HUES64 (cell line): Measurements from ENCODE around the gene FANCC.

Source experiments
- H3K27ac ChIP-seq: 2 replicates; pipeline ENCODE4 v1.7.0; 2013; ENCODE audit warnings: low read depth, low read length, inconsistent platforms
- H3K27me3 ChIP-seq: 2 replicates; pipeline ENCODE4 v1.6.1; 2013; ENCODE audit warnings: mild to moderate bottlenecking, low read length; ENCODE audit not compliant: insufficient read depth
- H3K36me3 ChIP-seq: 2 replicates; pipeline ENCODE4 v1.6.1; 2013; ENCODE audit warnings: mild to moderate bottlenecking, low read length; ENCODE audit not compliant: insufficient read depth
- H3K4me1 ChIP-seq: 2 replicates; pipeline ENCODE4 v1.6.1; 2013; ENCODE audit warnings: mild to moderate bottlenecking, low read length, moderate library complexity; ENCODE audit not compliant: insufficient read depth
- H3K4me3 ChIP-seq: 2 replicates; pipeline ENCODE4 v1.5.1; 2013; ENCODE audit warnings: mild to moderate bottlenecking, low read length, moderate library complexity
- H3K9ac ChIP-seq: 2 replicates; pipeline ENCODE4 v1.6.1; 2013; ENCODE audit warnings: mild to moderate bottlenecking, low read depth, low read length
- H3K9me3 ChIP-seq: 2 replicates; pipeline ENCODE4 v1.6.1; 2013; ENCODE audit warnings: low read depth, low read length; ENCODE audit not compliant: insufficient read depth
- WGBS: fragments of 150-250, 120-280 bp; methylation state at CpG from one replicate; pipeline ENCODE4 v1.1.7; 2013; ENCODE audit warnings: missing lambda C conversion rate; 5-methylcytosine and 5-hydroxymethylcytosine counted together

FANCC gene

DNA sequence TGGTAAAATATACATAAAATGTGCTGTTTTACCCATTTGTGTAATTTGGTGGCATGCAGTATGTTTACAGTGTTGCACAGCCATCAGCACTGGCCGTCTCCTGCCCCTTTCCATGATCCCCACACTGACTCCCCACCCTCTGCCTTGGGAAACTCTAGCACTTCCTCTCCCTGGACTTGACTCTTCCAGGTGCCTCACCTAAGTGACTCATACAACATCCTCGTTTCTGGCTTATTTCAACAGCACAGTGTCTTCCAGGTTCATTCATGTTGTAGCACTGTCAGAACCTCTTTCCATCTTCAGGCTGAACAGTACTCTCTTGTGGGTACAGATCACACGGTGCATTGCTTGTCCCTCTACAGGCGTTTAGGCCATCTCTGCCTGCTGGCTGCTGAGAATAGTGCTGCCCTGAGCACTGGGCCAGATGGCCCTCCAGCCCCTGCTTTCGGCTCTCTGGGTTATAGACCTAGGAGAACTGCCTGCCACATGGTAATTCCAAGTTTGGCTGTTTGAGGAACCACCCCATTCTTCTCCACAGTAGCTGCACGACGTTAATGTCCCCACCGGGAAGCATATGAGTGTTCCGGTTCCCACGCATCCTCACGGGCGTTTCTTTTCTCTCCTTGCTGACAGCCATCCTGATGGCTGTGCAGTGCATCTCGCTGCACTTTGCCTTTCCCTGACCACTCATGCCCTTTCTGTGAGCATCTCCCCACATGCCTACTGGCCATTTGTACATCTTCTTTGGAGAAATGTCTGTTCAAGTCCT, 211.8 kb downstream of the FANCC start:
- H3K27ac ChIP-seq = no peak overlapping the region
- no peaks in the 10 kb centered on the region for H3K27me3 ChIP-seq
- H3K9ac ChIP-seq = no peak overlapping the region
- 95% methylated on average over 13 of the region's 13 CpGs for WGBS
- peaks cover 10% of the 10 kb centered on the region; the same call in 1 of the 2 replicates for H3K4me1 ChIP-seq
- no peak overlapping the region for H3K4me3 ChIP-seq
- peaks cover 6% of the 10 kb centered on the region; the same call in 1 of the 2 replicates for H3K36me3 ChIP-seq
- H3K9me3 ChIP-seq = no peaks in the 10 kb centered on the region

DNA sequence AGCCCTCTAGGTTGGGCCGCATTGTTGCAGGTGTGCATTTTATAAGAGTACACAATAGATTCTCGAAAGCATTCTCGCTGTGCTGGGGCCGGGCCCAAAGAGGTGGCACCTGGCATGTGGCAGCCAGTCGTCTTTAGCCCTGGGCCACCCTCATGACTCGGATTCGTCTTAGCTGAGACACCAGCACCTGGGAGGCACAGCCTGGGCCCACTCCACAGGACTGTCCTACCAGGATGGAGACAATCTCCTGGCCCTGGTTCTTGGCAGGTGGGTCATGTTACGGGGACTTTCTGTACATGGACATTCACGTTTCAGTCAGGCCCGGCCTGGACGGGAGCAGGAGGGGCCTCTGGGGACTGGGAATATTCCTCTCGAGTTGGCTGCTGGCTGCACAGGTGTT, 212.5 kb downstream of the FANCC start:
- peaks cover 10% of the 10 kb centered on the region; the same call in 1 of the 2 replicates for H3K4me1 ChIP-seq
- 96% methylated on average over 12 of the region's 12 CpGs for WGBS
- no peak overlapping the region for H3K4me3 ChIP-seq
- H3K36me3 ChIP-seq = peaks cover 12% of the 10 kb centered on the region; the same call in 1 of the 2 replicates
- H3K9me3 ChIP-seq = no peaks in the 10 kb centered on the region
- H3K27ac ChIP-seq = no peak overlapping the region
- H3K9ac ChIP-seq = no peak overlapping the region
- H3K27me3 ChIP-seq = no peaks in the 10 kb centered on the region

DNA sequence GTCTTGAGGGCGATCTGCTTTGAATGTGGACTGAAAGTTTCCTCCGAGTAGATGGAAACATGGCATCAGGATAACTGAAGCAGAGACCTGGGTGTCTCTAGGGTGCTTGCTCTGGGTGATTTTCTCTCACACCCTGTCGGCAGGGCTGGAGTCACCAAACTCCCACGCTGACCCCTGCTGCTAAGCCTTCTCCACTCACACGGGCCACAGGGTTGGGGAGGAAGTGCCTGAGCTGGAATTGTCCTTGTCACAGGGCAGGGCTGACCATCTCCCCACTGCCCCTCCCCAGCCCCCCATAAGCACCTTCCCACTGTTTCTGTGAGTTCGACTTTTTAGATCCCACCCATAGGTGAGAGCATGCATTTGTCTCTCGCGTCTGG, 212.9 kb downstream of the FANCC start:
- peaks cover 16% of the 10 kb centered on the region; the same call in 1 of the 2 replicates for H3K36me3 ChIP-seq
- H3K9ac ChIP-seq = no peak overlapping the region
- no peak overlapping the region for H3K4me3 ChIP-seq
- H3K27ac ChIP-seq = no peak overlapping the region
- no peaks in the 10 kb centered on the region for H3K9me3 ChIP-seq
- WGBS = 91% methylated on average over 8 of the region's 8 CpGs
- no peaks in the 10 kb centered on the region for H3K27me3 ChIP-seq
- peaks cover 10% of the 10 kb centered on the region; the same call in 1 of the 2 replicates for H3K4me1 ChIP-seq

DNA sequence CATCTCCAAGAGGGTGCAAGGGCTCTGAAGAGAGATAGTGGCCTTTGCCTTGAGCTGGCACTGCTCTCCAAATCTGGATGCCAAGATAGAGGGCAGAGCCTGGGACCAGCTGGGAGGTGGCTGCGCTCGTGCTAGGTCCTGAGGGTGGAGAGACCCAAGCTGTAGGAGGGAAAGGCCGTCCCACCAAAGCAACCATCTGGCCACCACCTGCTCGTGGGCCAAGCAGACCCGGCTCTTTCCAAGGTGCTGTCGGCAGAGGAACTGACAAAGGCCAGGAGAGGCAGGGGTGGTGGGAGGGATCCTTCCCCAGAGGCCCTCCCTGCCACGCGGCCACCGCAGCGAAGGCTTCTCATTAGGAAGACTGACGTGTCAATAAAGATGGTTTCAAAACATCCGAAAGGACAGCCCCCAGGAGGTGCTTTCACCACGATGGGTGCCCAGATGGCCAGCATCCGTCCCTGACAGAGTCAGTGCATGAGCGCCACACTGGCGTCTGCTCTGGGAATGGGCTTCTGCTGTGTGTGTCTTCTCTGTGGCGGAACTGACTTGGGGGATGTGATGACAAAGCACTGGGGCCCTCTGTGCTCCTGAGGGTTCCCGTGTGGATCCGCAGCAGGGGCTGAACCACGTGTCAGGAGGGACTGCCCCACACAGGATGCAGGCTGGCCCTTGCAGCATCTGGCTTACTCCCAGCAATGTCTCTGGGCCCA, 213.5 kb downstream of the FANCC start:
- Histone ChIP-seq H3K27ac (no peak overlapping the region), H3K9ac (no peak overlapping the region), H3K36me3 (peaks cover 16% of the 10 kb centered on the region; the same call in 1 of the 2 replicates), H3K4me3 (no peak overlapping the region), H3K9me3 (no peaks in the 10 kb centered on the region), H3K4me1 (peaks cover 10% of the 10 kb centered on the region; the same call in 1 of the 2 replicates), H3K27me3 (no peaks in the 10 kb centered on the region)
- WGBS = 90% methylated on average over 20 of the region's 20 CpGs

DNA sequence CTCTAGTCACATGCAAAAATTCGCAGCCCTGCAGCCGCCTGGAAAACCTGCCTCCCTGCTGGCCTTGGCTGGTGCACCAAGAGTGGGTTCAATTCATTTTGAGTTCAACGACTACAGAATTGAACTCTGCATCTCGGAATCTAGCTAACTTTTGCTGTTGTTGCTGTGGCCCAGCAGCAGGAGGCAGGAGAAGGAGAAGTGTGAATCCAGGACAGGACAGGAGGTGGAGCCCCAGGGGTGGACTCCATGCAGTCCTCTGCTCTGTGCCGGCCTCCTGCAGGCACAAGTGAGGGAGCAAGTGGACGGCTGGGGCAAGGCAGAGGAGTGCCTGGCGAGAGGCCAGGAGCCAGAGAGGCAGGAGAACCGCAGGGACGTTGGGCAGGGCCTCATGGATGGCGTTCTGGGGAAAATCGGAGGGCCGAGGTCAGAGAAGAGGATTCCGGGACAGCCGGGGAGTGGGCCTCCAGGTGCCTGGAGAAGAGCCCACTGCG, 214.2 kb downstream of the FANCC start:
- no peak overlapping the region for H3K4me3 ChIP-seq
- H3K9ac ChIP-seq = no peak overlapping the region
- H3K9me3 ChIP-seq = no peaks in the 10 kb centered on the region
- H3K4me1 ChIP-seq = peaks cover 15% of the 10 kb centered on the region; the same call in 1 of the 2 replicates
- H3K36me3 ChIP-seq = peaks cover 16% of the 10 kb centered on the region; the same call in 1 of the 2 replicates
- H3K27ac ChIP-seq = no peak overlapping the region
- WGBS = 83% methylated on average over 15 of the region's 15 CpGs
- H3K27me3 ChIP-seq = no peaks in the 10 kb centered on the region

DNA sequence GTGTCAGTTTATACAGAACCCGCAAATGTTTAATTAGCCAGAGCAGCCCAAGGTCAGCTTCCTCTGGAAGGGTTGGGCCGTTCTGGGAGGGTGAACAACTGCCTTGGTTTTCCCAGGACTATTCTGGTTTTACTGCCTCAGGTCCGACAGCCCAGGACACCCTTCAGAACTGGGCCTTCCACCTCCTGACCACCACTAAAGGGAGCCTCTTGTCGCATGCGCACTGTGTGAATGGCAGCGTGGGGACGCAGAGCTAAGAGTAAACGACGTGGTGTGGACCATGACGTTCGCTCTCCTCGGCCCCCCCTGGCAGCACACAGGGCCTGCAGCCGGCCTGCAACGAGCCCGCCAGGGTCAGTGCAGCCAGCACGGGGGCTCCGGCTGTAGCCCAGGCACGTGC, 214.9 kb downstream of the FANCC start:
- Histone ChIP-seq H3K27ac (no peak overlapping the region), H3K36me3 (peaks cover 16% of the 10 kb centered on the region; the same call in 1 of the 2 replicates), H3K4me1 (peaks cover 16% of the 10 kb centered on the region; the same call in 1 of the 2 replicates), H3K27me3 (no peaks in the 10 kb centered on the region), H3K4me3 (no peak overlapping the region), H3K9ac (no peak overlapping the region), H3K9me3 (no peaks in the 10 kb centered on the region)
- 89% methylated on average over 18 of the region's 18 CpGs for WGBS

DNA sequence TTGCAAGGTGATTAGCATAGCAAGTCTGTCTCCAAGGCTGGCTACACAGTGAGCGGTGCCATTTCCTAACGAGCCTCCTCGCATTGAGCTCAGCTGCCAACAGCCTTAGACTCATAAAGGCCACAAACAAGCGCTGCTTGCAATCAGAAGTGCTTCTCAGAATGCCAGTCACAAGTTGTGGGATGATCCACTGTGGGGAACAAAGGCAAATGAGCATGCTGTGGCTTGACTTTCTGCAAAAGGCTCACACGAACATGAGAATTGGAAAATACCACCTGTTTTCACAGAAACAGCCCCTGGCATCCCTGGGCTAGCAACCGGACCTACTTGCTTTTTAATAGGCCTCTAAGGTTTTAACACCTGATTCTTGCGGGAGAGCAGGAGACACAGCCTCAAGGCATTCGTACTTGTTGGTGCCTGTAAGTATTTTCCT, 215.5 kb downstream of the FANCC start:
- no peaks in the 10 kb centered on the region for H3K27me3 ChIP-seq
- no peak overlapping the region for H3K9ac ChIP-seq
- no peaks in the 10 kb centered on the region for H3K9me3 ChIP-seq
- H3K4me1 ChIP-seq = peaks cover 16% of the 10 kb centered on the region; the same call in 1 of the 2 replicates
- H3K27ac ChIP-seq = no peak overlapping the region
- peaks cover 16% of the 10 kb centered on the region; the same call in 1 of the 2 replicates for H3K36me3 ChIP-seq
- no peak overlapping the region for H3K4me3 ChIP-seq
- 90% methylated on average over 8 of the region's 8 CpGs for WGBS

DNA sequence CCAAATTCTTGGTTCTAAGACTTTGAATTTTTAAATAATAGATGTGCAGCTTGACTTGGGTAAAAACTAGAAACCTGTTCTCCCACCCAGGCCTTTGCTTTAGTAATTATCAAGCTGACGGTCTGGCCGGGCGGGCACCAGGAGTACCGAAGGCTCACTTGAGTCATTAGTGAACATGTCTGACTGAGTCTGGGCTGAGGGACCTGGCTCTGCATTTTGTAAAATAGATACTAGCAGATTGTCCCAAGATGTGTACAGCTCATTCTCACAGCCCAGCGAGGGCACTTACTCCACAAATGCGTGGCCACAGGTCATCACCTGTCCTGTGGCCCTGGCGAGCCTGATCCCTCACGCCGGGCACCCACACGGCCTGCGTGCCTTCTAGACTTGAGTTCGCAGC, 216.2 kb downstream of the FANCC start:
- Histone ChIP-seq H3K4me3 (no peak overlapping the region), H3K27ac (no peak overlapping the region; the same call in 1 of the 2 replicates), H3K36me3 (peaks cover 12% of the 10 kb centered on the region; the same call in 1 of the 2 replicates), H3K9me3 (no peaks in the 10 kb centered on the region), H3K27me3 (no peaks in the 10 kb centered on the region), H3K4me1 (peaks cover 16% of the 10 kb centered on the region; the same call in 1 of the 2 replicates), H3K9ac (no peak overlapping the region)
- WGBS = 96% methylated on average over 12 of the region's 12 CpGs

DNA sequence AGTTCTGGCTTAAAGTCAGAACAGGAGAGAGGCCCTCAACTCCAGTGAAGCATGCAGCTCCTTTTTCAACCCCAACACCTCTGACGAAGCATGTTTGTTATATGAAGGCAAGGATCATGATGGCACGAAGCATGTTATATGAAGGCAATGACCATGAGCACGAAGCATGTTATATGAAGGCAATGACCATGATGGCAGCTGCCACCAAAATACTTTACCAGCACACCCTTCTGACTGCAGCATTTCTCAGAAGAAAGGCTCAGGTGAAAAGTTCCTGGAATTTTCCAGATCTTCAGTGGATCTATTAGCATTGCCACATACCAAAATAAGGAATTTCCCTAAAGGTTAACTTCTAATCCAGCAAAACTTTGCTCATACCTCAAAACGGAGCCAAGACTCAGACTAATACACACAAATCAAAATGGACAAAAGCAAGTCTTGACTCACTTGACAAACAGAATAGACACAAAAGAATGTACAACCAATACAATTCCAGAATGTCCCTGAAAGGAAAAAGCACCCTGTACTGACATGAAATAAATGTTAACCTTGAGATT, 217.4 kb downstream of the FANCC start:
- Histone ChIP-seq H3K27ac (no peak overlapping the region), H3K9ac (no peak overlapping the region)

DNA sequence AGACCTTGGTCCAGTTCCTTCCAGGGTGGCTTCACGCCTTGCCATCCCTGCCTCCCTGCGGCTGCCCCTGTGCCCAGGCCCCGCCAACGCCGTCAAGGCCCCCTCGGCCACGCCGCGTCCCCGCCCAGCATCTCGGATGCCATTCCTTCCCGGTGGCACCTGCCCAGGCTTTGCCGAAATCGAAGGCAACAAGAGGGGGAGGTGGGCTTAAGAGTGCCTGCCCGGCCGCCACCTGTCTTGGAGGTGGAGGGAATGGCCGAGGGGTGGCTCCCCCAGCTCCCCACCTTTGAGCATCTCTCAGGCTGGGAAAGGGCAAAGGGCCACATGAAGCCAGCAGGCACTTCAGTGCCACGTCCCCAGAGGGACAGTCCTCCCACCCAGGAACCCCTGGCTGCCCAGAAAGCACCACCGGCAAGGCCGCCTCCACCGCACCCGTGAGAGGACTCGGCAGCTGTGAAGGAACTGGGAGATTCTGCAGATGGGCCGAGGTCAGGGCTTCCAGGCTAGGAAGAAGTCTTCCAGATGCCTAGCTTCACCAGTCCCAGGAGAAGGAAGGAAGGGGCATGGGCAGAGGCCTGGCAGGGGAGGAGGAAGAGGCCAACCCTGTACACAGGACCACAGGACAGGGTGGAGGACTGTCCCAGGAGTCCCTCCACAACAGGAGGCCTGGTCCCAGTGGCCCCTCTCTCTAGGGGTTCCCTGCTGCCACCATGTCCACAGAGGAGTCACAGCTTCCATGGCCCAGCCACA, 218.0 kb downstream of the FANCC start:
- Histone ChIP-seq H3K9me3 (no peaks in the 10 kb centered on the region), H3K4me3 (no peak overlapping the region), H3K36me3 (peaks cover 10% of the 10 kb centered on the region; the same call in 1 of the 2 replicates), H3K27ac (no peak overlapping the region), H3K4me1 (peaks cover 16% of the 10 kb centered on the region; the same call in 1 of the 2 replicates), H3K27me3 (no peaks in the 10 kb centered on the region), H3K9ac (no peak overlapping the region)
- 97% methylated on average over 24 of the region's 24 CpGs for WGBS

More for the DNA sequence above, 217.4 kb downstream of the FANCC start:
- WGBS = 96% methylated on average over 4 of the region's 4 CpGs
- no peaks in the 10 kb centered on the region for H3K27me3 ChIP-seq
- peaks cover 10% of the 10 kb centered on the region; the same call in 1 of the 2 replicates for H3K36me3 ChIP-seq
- no peaks in the 10 kb centered on the region for H3K9me3 ChIP-seq
- peaks cover 16% of the 10 kb centered on the region; the same call in 1 of the 2 replicates for H3K4me1 ChIP-seq
- H3K4me3 ChIP-seq = no peak overlapping the region
